Epithelial cell of esophagus (primary cell): ENCODE measurements around the gene MYO18A.

ENCODE experiments used
- DNase-seq: peaks from one replicate; pipeline ENCODE4 v3.0.0; 2010; ENCODE audit warnings: low read depth
- H3K4me3 ChIP-seq: 2 replicates; pipeline ENCODE4 v1.5.1; 2011; ENCODE audit warnings: mild to moderate bottlenecking, low read length, control low read depth
- CTCF ChIP-seq: IDR thresholded peaks from 2 replicates; pipeline ENCODE4 v1.5.1; 2011; ENCODE audit warnings: low read depth, mild to moderate bottlenecking, low read length, control low read depth, inconsistent platforms; ENCODE audit not compliant: insufficient read depth; ENCODE audit errors: missing control alignments

The MYO18A gene

GRCh38 chr17:29215717-29216116 lies 35.5 kb upstream of the MYO18A start:
- peak; percentile 69 for DNase-seq
- TF ChIP-seq CTCF = no peak

GRCh38 chr17:29215174-29215573 lies 35.0 kb upstream of the MYO18A start:
- H3K4me3 ChIP-seq = no peak overlapping the region
- TF ChIP-seq CTCF = no peak
- no peak for DNase-seq

More at GRCh38 chr17:29215717-29216116, 35.5 kb upstream of the MYO18A start:
- H3K4me3 ChIP-seq = no peak overlapping the region

GRCh38 chr17:29214215-29215146 lies 34.3 kb upstream of the MYO18A start:
- TF ChIP-seq CTCF = no peak
- no peak overlapping the region for H3K4me3 ChIP-seq
- peak; percentile 57 for DNase-seq

- DNase-seq = peak; percentile 66
- no peak overlapping the region for H3K4me3 ChIP-seq
- TF ChIP-seq CTCF = no peak
Measured at GRCh38 chr17:29212681-29213121, 32.5 kb upstream of the MYO18A start.

- H3K4me3 ChIP-seq = no peak overlapping the region
- TF ChIP-seq CTCF = no peak
- no peak for DNase-seq
Measured at GRCh38 chr17:29212094-29212631, 32.0 kb upstream of the MYO18A start.

GRCh38 chr17:29210879-29211278 lies 30.7 kb upstream of the MYO18A start:
- DNase-seq = peak; percentile 49
- no peak overlapping the region for H3K4me3 ChIP-seq
- no peak for TF ChIP-seq CTCF

- DNase-seq = no peak
- TF ChIP-seq CTCF = no peak
Measured at GRCh38 chr17:29209073-29209472, 28.9 kb upstream of the MYO18A start.

More at GRCh38 chr17:29209073-29209472, 28.9 kb upstream of the MYO18A start:
- no peak overlapping the region for H3K4me3 ChIP-seq
